Activated CD4-positive, CD25-positive, alpha-beta regulatory T cell (primary cell): ENCODE measurements around the gene LDLRAD4.

ENCODE experiments used
- DNase-seq, 4 experiments: peaks; one replicate each; lab custom pipeline; 2025; lab: John Stamatoyannopoulos, UW

The LDLRAD4 gene

DNA sequence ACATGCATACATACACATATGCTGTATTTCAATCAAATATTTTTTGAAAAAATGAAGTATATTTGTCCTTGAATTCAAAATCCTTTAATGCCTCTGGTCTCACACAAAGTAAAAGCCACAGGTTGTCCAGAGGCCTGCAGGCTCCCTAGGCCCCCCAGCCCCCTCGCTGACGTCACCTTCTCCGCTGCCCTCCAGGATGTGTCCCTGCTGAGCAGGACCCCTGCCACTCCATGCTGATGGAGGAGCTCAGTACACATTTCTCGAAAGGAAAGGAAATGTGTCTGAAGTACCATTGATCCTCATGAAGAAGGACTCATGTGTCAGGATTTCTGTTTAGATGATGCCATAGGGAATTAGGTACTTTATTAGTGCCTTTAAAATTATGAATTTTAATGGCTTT, 212.1 kb downstream of the LDLRAD4 start:
- no peak for DNase-seq

DNA sequence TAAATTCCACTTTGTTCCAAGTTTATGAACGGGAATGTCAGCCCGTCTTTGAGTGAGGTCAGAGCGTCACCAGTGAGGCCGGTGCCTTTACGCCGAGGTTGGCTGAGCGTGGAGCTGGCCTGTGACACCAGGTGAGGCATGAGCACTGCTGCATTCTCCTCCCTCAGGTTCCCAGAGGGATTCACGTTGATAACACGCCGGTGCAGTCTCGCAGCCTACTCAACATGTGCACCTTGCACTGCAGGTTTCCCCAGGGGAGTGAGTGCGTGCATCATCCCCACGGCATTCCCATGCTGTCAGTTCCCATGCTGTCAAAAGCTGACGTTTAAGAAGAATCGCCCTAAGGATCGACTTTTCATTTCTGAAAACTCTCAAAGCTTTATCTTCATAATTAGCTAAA, 213.3 kb downstream of the LDLRAD4 start:
- no peak for DNase-seq

DNA sequence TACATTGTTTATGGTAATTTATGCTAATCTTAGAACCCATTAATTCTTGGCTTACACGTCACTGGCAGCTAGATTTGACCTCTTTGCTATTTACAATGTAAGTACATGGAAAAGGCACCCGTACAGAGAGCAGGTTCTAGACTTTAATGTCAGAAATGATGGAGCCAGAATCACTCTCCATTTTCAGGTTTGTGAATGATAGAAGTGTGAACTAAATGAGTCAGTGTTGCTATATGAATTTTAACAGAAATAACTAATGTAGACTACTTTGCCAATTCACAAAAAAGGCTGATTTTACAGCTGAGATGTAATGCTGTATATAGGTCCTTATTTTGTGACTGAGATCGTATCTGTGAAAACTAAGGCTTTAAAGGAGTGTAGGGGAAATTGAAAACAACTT, 214.6 kb downstream of the LDLRAD4 start:
- DNase-seq, result no peak

DNA sequence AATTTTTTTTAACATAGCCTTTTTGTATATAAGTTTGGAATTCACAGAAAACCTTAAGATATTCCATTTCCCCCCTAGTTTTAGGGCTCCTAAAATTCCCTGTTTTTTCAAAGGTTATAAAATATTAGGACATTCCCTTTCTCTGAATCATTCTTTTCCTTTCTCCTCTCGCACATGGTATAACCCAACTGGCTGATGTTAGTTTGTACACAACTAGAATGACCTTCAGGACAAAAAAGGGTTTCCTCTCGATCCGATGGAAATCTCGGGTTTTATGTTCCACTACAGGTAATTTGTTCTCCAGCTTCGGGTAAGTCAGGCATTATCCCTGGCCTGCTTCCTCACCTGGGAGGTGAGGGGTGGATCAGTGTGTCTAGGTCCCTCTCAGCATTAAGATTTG, 215.1 kb downstream of the LDLRAD4 start:
- no peak for DNase-seq

DNA sequence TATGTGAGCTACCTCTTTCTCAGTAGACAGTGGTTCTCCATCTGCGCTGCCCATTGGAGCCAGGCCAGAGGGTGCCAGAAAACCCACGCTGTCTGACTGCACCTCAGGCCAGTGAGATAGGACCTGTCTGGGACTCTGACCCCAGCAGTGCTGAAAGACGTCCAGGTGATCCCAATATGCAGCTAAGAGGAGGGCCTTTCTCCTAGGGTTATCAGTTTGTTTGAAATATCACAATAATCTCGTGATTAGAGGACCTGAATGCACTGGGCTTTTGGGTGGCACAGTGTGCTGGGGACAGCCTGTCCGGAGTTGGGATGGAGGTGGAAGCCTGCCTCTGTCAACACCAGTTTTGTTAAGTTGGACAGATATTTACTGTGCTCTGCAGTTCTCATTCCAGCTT, 216.3 kb downstream of the LDLRAD4 start:
- DNase-seq, result no peak

DNA sequence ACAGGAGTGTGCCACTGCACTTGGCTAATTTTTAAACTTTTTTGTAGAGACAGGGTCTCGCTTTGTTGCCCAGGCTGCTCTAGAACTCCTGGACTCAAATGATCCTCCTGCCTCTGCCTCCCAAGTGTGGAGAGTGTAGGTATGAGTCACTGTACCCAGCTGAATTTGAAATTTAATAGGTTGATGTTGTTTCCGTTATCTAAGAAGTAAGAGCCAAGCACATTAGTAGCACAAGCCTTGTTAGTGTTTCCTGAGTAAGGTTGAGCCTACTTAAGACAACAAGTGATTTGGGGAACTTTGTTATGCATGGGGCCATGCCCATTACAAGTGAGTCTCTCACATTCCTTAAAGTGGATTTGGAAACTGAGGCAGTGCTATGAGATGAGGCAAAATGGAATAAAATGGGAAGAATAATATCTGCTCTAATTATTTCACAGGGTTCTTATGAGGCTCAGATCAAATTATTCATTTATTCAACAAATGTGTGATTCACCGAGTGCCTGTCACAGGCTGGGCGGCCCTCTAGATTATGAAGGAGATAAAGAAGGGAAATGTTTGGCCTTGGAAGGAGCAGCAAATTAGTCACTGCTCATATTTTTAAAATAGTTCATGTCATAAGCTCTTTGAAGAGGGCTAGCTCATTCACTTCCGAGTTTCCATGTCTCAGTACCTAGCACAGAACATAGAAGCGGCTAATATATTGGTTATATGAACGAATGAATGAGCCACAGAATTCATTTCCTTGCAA, 217.2 kb downstream of the LDLRAD4 start:
- DNase-seq, result no peak

DNA sequence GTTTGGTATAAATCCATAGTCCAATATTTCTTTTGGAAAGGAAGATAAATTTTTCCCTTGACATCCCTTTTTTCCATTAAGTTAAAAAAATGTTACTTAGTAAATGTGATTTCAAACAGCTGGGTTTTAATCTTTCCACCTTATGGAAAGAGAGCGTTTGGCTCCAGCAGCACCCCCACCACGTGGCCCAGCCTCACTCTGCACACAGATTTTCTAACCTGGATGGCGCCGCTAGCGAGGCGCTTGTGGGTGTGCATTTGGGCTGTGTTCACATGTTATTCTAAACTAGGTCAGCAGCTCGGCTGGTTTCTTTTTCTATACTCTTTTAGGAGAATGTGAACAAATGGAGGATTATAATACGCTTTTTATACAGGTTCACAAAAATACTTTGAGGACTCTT, 218.0 kb downstream of the LDLRAD4 start:
- DNase-seq, result peak in 1 of 4 experiments; percentile 11

DNA sequence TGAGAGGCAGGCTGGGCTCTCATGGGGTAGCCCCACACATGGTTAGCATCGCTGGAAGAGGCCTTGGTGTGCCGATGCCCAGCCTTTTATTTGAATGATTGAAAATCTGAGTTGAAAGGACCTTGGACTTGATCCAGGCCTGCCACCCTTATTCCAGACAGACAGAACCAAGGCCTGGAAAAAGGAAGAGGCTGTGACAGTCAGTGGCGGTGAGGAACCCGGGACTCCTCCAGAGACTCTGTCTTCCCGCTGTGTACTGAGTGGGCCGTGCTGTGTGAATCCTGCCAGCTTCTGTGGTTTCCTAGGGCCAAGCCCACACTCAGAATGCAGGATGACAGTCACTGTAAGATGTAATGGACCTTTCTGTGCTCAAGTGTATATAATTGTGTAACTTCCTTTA, 218.5 kb downstream of the LDLRAD4 start:
- DNase-seq, result no peak

DNA sequence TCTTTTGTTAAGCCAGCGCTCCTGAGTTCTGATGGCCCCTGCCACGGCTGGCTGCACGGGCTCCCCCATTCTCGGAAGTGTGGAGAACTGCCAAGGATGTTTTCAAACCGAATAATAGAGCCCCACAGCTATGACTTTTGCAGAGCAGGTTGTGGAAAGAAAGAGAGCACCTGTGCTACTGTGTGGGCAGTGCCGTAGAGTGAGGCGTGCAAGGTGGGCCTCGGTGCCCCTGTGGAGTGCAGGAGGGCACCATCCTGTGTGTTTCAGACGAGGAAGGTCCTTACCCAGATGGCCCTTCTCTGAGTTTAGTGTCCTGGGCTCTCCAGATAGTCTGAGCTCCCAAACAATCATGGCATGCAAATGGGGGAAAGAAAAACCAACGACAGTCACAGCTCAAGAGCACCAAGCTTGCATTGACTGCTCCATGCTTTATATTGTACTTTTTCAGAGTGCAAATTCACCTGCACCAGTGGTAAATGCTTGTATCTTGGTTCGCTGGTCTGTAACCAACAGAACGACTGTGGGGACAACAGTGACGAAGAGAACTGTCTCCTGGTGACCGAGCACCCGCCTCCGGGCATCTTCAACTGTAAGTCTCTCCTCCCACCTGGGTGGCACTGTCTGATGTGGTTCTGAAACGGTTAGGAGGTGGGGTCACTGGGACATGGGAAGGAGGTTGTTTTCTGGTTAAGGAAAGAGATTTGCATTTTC, 219.4 kb downstream of the LDLRAD4 start:
- peak in 2 of 4 experiments; percentile 8 to 10 for DNase-seq

DNA sequence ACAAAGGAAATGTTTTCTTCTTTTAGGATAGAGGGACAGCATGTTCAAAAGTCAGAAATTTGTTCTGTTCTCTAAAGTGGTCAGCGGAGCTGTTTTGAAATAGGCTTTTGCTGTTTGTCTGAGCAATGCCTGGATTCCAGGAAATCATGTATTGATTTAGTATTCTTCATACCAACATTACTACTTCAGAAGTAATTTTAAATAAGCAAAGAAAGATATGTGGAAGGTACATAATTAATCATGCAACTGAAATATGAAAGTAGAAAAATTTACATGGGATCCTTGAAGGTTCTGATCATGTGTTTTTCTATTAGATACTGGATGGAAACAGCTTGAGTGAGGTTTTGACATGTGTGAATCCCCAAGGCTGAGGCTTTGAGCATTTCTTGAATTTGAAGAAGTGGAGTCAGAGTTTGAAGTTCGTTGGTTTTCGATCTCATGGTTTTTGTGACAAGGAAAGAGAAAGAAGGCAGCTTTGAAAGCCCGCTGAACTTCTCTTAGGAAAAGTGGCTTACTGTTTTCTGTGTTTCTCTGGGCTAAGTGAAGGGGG, 220.0 kb downstream of the LDLRAD4 start:
- DNase-seq, result no peak

DNA sequence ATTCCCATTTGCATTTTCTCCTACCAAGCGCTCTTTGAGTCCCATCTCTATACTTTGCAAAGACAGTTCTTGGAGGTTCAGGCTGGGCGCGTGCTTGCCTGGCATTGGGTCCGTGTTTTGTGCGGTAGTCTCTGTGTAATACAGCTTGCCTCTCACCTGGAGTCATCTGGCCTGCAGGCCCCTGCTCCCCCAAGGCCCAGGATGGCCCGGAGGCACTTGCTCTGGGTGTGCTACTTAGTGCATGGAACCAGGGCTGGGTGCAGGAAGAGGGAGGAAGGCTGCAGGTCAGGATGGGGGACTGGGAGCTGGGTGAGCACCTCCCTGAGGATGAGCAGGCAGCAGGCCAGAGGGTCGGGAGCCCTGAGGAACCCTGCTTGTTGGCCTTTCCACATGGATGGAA, 220.9 kb downstream of the LDLRAD4 start:
- no peak for DNase-seq

DNA sequence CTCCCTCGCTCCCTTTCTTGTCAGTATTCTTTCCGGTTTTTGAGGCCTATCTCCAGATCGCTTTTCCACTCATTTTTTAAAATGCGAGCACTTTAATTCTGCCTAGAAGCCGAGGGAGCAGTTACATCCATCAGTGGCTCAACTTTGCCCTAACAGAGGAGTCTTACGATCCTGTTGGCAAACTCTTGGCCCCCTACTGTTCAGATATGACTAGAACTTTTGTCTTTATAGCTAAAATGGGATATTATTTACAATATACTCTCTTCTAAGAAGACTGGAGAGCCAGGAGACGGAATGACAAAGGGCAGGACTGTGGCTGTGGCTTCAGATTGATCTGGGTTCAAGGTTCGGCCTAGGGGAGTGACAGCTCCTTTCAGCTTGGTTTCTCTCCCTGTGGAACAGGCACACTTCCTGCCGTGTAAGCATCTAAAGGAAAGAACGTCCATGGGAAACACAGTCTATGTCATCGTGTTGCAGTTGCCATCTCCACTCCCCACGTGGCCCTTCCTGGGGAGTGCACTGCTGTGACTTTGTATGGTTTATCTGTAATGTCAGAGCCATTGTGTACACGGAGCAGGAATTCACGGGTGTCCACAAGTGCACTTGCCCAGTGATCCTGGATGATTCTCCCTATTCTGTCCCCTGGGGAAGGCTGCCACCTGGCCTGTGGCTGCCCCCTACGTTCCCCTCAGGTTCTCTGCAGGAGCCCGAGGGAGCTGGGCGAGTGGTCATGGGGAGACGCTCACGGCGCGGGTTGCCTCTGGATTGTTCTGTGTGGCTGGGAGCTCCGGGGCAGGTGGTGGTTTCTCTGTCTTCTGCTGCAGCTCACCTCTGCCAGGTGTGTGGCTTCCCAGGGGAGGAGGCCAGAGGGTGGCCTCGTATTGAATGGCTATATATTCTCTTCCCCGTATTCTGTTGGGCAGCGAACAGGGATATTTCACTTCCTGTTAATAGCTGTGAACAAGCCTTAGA, 222.0 kb downstream of the LDLRAD4 start:
- no peak for DNase-seq

DNA sequence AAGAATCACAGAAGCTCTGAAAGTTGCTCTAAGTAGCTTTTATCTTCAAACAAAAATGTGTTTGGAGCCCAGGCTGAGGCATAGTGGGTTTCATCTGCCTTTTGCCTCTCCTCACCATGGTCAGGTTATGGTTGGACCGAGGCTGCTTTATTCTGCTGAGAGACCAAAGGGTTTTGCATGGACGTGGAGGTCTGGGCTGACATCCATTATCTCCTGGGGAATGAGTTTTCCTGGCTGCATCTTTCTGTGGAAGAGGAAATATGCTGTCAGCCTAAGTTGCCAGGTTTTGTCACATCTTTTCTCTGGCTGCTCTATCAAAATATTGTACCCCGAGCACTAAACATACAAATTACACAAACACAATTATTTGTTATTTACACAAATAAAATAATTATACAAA, 223.2 kb downstream of the LDLRAD4 start:
- no peak for DNase-seq

DNA sequence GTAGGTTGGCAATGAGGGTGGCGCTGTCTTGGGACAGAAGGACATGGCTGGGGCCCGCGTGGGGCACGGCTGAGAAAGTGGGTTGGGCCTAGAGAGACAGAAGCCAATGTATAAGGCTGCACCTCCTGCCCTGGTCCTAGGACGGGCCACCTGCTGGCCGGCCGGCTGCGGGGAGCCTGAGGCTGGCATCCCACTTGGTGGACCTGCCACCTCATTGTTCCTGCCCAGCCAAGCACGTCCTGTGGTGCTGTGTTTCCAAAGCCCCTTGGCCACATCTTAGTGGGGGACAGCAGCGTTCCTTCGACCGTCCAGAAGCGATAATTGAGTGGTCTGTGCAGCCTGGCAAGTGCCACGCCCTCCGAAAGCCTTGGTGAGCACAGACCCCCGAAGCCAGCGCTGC, 223.9 kb downstream of the LDLRAD4 start:
- no peak for DNase-seq

DNA sequence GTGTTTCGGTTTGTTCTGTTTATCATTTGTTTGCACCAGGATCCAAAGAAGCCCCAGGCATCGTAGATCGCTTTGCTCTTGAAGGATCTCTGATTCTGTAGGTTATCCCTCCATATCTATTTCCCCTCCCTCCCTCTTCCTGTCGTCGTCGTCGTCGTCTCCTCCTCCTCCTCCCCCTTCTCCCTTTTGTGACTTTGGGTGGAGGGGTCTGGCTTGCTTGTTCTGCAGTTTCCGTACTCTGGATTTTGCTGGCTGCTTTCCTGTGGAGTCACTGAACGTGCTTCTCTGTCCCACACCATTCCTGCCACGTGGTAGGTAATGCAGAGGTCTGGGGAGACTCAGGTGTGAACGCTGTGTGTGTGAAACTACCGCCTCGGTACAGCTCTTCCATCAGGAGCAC, 225.0 kb downstream of the LDLRAD4 start:
- DNase-seq, result no peak

DNA sequence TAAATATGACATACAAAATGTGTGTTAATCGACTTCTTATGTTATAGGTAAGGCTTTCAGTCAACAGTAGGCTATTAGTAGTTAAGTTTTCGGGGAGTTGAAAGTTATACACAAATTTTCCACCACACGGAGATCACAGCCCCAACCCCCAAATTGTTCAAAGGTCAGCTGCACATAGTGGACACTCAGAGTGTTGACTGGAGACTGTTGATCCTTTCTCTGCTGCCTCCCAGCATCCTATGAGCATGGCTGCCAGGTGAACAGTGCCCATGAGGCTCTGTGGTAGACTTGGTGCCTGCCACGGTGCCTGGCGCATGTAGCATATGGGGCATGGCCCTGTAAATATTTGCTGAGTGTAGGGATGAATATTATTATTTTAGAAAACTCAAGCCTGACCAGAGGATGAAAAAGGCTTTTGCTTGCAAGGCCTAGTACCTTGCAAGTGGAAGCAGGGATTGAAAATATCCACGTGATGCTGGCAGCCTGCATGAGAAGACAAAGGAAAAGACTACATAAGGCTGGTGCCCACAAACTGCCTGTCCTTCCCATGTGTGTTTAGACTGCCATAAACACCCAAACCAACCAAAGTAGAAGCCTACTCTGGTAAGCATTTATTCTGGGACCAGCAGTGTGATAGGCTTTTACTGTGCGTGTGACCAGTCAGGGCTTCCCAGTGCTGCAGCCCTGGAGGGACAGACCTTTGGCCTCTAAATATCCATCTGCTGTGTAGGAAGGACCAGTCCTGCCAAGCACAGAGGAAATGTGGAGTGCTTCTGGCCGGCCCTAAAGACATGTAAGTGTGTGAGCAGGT, 226.1 kb downstream of the LDLRAD4 start:
- DNase-seq, result no peak

DNA sequence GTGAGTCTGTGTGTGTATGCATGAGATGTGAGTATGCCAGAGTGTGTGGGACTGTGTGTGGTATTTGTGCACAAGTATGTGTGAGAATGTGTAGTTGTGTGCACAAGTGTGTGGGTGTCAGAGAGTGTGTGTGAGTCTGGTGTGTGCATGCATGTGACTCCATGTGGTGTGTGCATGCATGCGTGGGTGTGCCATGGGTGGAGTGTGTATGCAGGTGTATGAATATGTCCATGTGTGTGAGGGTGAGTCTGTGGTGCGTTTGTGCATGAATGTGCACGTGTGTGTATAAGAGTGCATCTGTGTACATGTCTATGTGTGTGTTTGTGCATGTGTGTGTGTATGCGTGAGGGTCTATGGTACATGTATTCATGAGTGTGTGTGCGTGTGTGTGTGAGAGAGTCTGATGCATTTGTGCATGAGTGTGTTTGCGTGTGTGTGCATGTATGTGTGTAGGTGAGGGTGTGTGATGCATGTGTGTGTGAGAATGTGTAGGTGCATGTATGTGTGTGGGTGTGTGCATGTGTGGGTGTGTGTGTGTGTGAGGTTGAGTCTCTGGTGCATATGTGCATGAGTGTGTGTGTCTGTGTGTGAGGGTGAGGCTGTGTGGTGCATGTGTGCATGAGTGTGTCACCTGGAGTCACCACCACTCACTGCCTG, 226.8 kb downstream of the LDLRAD4 start:
- DNase-seq, result no peak

DNA sequence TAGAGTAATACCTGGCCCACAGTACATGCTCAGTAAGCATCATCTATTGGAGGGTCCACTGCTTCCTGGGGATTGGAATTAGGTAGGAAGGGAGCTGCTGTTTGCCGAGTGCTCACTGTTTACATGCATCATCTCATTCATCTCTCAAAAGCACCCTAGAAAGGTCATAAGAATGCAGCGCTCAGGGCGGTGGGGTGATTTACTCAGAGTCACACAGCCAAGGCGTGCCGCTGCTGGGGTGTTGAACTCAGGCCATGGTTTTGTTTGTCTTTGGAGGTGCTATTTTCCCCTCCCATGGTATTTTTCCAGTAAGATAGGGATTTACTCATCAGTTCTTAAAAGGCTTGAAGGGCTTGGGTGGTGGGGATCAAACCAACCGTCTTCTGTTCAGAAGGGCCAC, 227.5 kb downstream of the LDLRAD4 start:
- DNase-seq, result no peak

DNA sequence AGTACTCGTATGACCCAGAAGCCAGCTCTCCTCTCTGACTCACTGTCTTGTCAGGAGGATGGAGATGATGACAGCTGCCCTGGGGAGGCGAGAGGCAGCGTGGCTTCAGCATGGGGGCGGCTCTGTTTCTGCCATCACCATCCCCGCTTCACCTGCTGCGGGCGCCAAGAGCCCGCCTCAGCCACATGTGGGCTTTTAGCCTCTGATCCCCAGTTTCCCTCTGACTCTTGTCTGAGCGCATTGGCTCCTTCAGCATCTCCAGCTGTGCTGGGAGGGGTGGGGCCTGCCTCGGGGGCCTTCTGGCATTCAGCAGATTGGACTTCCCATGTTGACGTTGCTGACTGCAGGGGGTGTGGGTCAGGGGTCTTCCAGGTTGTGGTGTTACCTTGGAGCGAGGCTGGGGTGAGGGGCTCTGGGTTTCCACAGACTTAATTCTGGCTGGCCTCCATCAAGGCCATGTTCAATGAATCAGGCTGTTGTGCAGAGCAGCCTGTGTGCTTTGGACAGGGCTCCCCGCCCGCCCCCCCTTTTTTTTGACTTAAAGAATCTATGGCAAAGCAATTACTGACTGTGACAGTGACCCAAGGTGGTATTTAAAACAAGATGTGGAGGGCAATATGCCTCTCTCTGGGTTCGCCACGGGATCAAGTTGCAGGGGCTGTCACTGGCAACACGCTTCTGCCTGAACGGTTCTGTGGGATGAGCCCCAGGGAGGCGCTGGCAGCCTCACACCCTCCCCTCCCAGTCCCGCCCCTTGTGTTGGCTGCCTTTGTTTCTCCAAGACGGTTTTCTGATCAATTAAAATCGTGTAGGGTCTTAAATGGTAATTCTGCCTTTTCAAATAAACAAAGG, 228.3 kb downstream of the LDLRAD4 start:
- DNase-seq, result peak in 1 of 4 experiments; percentile 32
